ENCODE measurements around the gene MPL. TPM values are rescaled to one million over a fixed set of nuclear protein-coding genes. Genes with fewer than 3 reads are reported as not detected.

The MPL gene
- total and polyA plus RNA-seq, 8 donors: 0.24 to 1.4 (median 1.2) TPM

- Histone ChIP-seq H3K36me3 (peaks cover 0 to 9% of the 10 kb centered on the region in 2 donors), H3K4me3 (no peak overlapping the region), H3K9me3 (no peaks in the 10 kb centered on the region), H3K27ac (no peak overlapping the region), H3K27me3 (no peaks in the 10 kb centered on the region), H3K4me1 (peaks cover 5 to 34% of the 10 kb centered on the region in 2 donors)
- intact Hi-C loops (cut with DNase I): no loop called here
- TF ChIP-seq CTCF (IDR thresholded peaks at IDR 0.05): no peak
- peak in 2 of 4 donors; percentile 38 to 70 for DNase-seq
- ATAC-seq: peak; percentile 6
Measured at GRCh38 chr1:43306688-43307457, 30.7 kb upstream of the MPL start.

DNA sequence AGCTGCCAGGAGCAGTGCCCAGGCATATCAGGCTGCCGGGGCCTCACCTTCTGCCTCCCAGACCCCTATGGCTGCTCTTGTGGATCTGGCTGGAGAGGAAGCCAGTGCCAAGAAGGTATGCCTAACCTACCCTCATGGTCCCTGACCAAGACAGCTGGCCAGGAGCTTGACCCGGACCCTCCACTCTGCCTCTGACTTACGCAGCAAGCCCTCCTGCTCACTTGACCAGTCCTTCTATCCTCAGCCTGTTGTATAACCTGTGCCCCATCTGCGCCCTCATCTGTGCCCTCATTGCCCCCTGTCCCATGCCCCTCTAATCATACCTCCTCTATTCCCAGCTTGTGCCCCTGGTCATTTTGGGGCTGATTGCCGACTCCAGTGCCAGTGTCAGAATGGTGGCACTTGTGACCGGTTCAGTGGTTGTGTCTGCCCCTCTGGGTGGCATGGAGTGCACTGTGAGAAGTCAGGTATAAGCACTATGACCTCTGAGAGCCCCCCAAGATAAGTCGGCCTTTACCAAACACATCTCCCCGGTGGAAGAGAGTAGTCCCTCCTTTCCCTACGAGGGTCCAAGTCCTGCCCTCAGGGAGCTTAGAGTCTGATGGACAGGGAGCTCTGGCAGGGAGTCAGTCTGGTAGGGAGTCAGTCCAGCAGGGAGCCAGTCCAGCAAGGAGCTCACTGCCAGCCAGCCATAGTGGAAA lies 30.0 kb upstream of the MPL start:
- H3K36me3 ChIP-seq: peaks cover 0 to 17% of the 10 kb centered on the region in 2 donors
- no peak overlapping the region for H3K27ac ChIP-seq
- peak in 1 of 4 donors; percentile 17 for DNase-seq
- ATAC-seq: no peak
- H3K9me3 ChIP-seq: no peaks in the 10 kb centered on the region
- peaks cover 5 to 34% of the 10 kb centered on the region in 2 donors for H3K4me1 ChIP-seq
- TF ChIP-seq CTCF (IDR thresholded peaks at IDR 0.05): no peak
- H3K27me3 ChIP-seq: no peaks in the 10 kb centered on the region
- no peak overlapping the region for H3K4me3 ChIP-seq
- intact Hi-C loops (cut with DNase I): no loop called here

DNA sequence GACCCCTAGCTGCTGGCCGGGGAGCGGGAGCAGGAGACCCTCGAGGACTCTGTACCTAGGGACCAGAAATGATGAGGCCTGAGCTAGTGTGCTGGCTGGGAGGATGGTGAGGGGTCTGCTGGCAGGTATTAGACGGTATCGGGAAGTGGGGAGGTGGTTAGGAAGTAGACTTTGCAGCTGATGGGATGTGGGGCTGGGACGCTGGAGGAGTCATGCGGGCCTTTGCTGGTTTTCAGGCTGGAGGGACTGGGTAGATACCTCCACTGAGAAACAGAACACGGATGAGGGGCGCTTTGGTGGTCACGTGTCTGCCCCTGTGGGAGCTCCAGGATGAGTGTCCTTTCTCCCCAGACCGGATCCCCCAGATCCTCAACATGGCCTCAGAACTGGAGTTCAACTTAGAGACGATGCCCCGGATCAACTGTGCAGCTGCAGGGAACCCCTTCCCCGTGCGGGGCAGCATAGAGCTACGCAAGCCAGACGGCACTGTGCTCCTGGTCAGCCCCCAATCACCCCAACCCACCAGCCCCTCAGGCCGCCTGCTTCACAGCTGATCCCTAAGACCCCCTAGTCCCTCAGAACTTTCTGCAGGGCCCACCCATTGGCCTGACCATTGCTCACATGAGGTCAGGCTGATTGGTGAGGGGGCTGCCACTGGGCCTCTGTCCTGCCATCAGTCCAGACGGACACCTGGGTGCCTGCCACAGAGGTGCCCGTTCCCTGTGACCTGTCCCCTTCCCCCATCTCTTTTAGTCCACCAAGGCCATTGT lies 28.8 kb upstream of the MPL start:
- H3K9me3 ChIP-seq: no peaks in the 10 kb centered on the region
- H3K4me1 ChIP-seq: peaks cover 0 to 30% of the 10 kb centered on the region in 2 donors
- no peak overlapping the region for H3K4me3 ChIP-seq
- H3K27me3 ChIP-seq: no peaks in the 10 kb centered on the region
- intact Hi-C loops (cut with DNase I): no loop called here
- no peak overlapping the region for H3K27ac ChIP-seq
- ATAC-seq (no peak), DNase-seq (peak in 2 of 4 donors; percentile 27 to 71)
- H3K36me3 ChIP-seq: peaks cover 0 to 28% of the 10 kb centered on the region in 2 donors
- no peak for TF ChIP-seq CTCF (IDR thresholded peaks at IDR 0.05)

GRCh38 chr1:43309405-43310025 lies 28.1 kb upstream of the MPL start:
- intact Hi-C loops (cut with DNase I): no loop called here
- Histone ChIP-seq H3K36me3 (peaks cover 0 to 28% of the 10 kb centered on the region in 2 donors), H3K4me1 (peaks cover 0 to 25% of the 10 kb centered on the region in 2 donors), H3K9me3 (no peaks in the 10 kb centered on the region), H3K27me3 (no peaks in the 10 kb centered on the region), H3K27ac (no peak overlapping the region), H3K4me3 (no peak overlapping the region)
- DNase-seq: peak in 2 of 4 donors; percentile 21 to 37
- no peak for ATAC-seq
- no peak for TF ChIP-seq CTCF (IDR thresholded peaks at IDR 0.05)

Measured in left lung (tissue), 10 donors.